GM12878 (cell line): Measurements from ENCODE around the gene LKAAEAR1. TPM values are rescaled to one million over a fixed set of nuclear protein-coding genes. Genes with fewer than 3 reads are reported as not detected.

Source experiments
- BCL11A ChIP-seq: IDR thresholded peaks from 2 replicates; pipeline ENCODE4 v1.6.1; 2011; ENCODE audit warnings: low read depth, low read length
- CBX3 ChIP-seq: fragments of 200-600 bp; sonication (generic); IDR thresholded peaks from 2 replicates; pipeline ENCODE4 v1.6.1; 2016; ENCODE audit warnings: low read depth, borderline replicate concordance
- EED ChIP-seq: sonication (generic); IDR thresholded peaks from 2 replicates; pipeline ENCODE4 v1.6.1; 2016; ENCODE audit warnings: antibody characterized with exemption, low read depth
- EP300 ChIP-seq, 2 experiments: fragments of 150-350 bp in 1 of 2; IDR thresholded peaks; 2 replicates each; pipeline ENCODE4 v1.6.1; 2011 to 2012; ENCODE audit warnings: low read depth in 2 of 2, low read length in 2 of 2, borderline replicate concordance in 1 of 2, improper control_type of control experiment in 1 of 2, inconsistent platforms in 1 of 2; ENCODE audit not compliant: control insufficient read depth in 1 of 2
- FOXK2 ChIP-seq: fragments of 450-650 bp; IDR thresholded peaks from 2 replicates; pipeline ENCODE4 v1.6.1; 2017; ENCODE audit warnings: mild to moderate bottlenecking, moderate library complexity
- GATAD2B ChIP-seq: fragments of 450-650 bp; conservative IDR thresholded peaks from 2 replicates; pipeline ENCODE4 v1.6.1; 2017; ENCODE audit warnings: low read depth, mild to moderate bottlenecking, moderate library complexity
- KAT2A ChIP-seq: conservative IDR thresholded peaks from 2 replicates; pipeline ENCODE4 v1.6.1; 2011; ENCODE audit warnings: low read depth, low read length; ENCODE audit not compliant: control insufficient read depth
- MEF2A ChIP-seq: IDR thresholded peaks from 2 replicates; pipeline ENCODE4 v1.6.1; 2011; ENCODE audit warnings: low read depth, mild to moderate bottlenecking, low read length, moderate library complexity; ENCODE audit not compliant: insufficient read depth
- MXI1 ChIP-seq: fragments of 150-350 bp; IDR thresholded peaks from 2 replicates; pipeline ENCODE4 v1.6.1; 2011; ENCODE audit warnings: low read depth, mild to moderate bottlenecking, inconsistent platforms, low read length, improper control_type of control experiment
- NBN ChIP-seq: fragments of 450-650 bp; IDR thresholded peaks from 2 replicates; pipeline ENCODE4 v1.6.1; 2016
- RUNX3 ChIP-seq: IDR thresholded peaks from 2 replicates; pipeline ENCODE4 v1.6.1; 2012; ENCODE audit warnings: low read length, inconsistent platforms
- SP1 ChIP-seq: IDR thresholded peaks from one replicate; pipeline ENCODE4 v1.6.1; 2011; ENCODE audit warnings: low read depth, low read length
- SREBF1 ChIP-seq: IDR thresholded peaks from 2 replicates; pipeline ENCODE4 v1.6.1; 2012; ENCODE audit warnings: mild to moderate bottlenecking, low read length
- TAF1 ChIP-seq: IDR thresholded peaks from 2 replicates; pipeline ENCODE4 v1.6.1; 2011; ENCODE audit warnings: mild to moderate bottlenecking, low read depth, low read length, borderline replicate concordance
- TCF12 ChIP-seq: IDR thresholded peaks from 2 replicates; pipeline ENCODE4 v1.6.1; 2011; ENCODE audit warnings: low read depth, mild to moderate bottlenecking, low read length
- TCF3 ChIP-seq: IDR thresholded peaks from 2 replicates; pipeline ENCODE4 v1.6.1; 2012; ENCODE audit warnings: low read depth, mild to moderate bottlenecking, low read length, borderline replicate concordance; ENCODE audit not compliant: insufficient read depth
- WRNIP1 ChIP-seq: IDR thresholded peaks from 2 replicates; pipeline ENCODE4 v1.6.1; 2011; ENCODE audit warnings: low read depth, low read length, improper control_type of control experiment, borderline replicate concordance
- ZNF207 ChIP-seq: fragments of 450-650 bp; IDR thresholded peaks from 2 replicates; pipeline ENCODE4 v1.6.1; 2014; ENCODE audit warnings: antibody characterized with exemption, mild to moderate bottlenecking, borderline replicate concordance
- ZNF274 ChIP-seq: IDR thresholded peaks from one replicate; pipeline ENCODE4 v1.8.0; 2011; ENCODE audit not compliant: insufficient read length, insufficient read depth
- ZSCAN29 ChIP-seq: fragments of 450-650 bp; IDR thresholded peaks from 2 replicates; pipeline ENCODE4 v1.6.1; 2017; ENCODE audit warnings: mild to moderate bottlenecking, moderate library complexity
- polyA plus RNA-seq, 11 experiments: library from polyadenylated mRNA; depleted of rRNA in 4 of 11; unstranded in 6 of 11; stranded (reverse) in 5 of 11; fragments of >200 nt; fragmentation: Nextera tagmentation in 4 of 11; fragmentation: Illumina TruSeq in 1 of 11; extraction: Ambion mirVana in 4 of 11; extraction: Trizol in 1 of 11; gene quantifications; 1 replicate in 1 of 11; 2 replicates in 10 of 11; pipeline versions ENCODE4 v1.2.1 to v1.2.3, GENCODE V29; 2011 to 2016; ENCODE audit warnings: inconsistent platforms in 2 of 11, missing spikeins in 2 of 11, low read depth in 1 of 11
- total RNA-seq, 4 experiments: library from RNA; depleted of rRNA in 3 of 4; stranded (reverse); fragments of >200 nt in 3 of 4; fragmentation: Illumina TruSeq in 1 of 4; extraction: Trizol in 1 of 4; gene quantifications; 2 replicates each; pipeline versions ENCODE4 v1.2.1 to v1.2.3, GENCODE V29; 2013 to 2021
- TF ChIP-seq, protein P1 (sequence below): IDR thresholded peaks from 2 replicates; pipeline ENCODE4 v1.6.1; 2012; ENCODE audit warnings: low read depth, low read length, improper control_type of control experiment
- TF ChIP-seq, protein P2 (sequence below): fragments of 150-350 bp; IDR thresholded peaks from 2 replicates; pipeline ENCODE4 v1.6.1; 2014; ENCODE audit warnings: mild to moderate bottlenecking, low read depth, low read length
- TF ChIP-seq, protein P3 (sequence below): fragments of 450-650 bp; formaldehyde crosslinking; IDR thresholded peaks from 2 replicates; pipeline ENCODE4 v1.4.0; 2020; ENCODE audit warnings: mild to moderate bottlenecking, moderate library complexity

LKAAEAR1 gene
- total and polyA plus RNA-seq, 10 of the 15 experiments (the other 5 are each of a cell fraction or from before 2014, with no cell fraction given): not detected

DNA sequence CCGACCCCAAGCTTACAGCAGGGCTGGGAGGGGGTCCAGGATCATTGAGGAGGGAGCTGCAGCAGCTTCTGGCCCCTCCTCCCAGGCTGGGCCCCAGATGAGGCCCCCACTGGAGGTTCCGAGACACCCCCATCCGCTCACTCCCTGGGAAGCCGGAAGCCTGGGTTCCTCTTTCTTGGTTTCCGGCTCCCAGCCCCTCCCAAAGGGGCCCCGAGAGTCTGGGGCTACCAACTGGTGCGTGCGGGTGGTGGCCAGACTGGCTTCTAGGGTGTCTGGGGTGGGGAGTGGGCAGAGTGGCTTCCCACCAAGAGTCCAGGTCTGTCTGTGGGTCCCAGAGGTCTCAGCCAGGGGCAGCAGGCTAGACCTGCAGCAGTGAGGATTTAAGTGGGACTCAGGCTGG lies 7.1 kb downstream of the LKAAEAR1 start (continued):
- TF ChIP-seq CBX3 (no peak), KAT2A (no peak), BCL11A (0 out of 2 replicates have a peak, but pooled peaks have one; percentile 17), TCF12 (no peak), GATAD2B (peak; percentile 68), FOXK2 (no peak), ZNF207 (no peak), SREBF1 (no peak), EP300 (IDR thresholded peaks at IDR 0.05; ENCODE audit: borderline replicate concordance in 1 of 2, control insufficient read depth in 1 of 2, low read depth in 2 of 2, low read length in 2 of 2) (peak; percentile 16 to 54; a peak in 1 of 4 replicates), WRNIP1 (no peak), EED (peak; percentile 83), NBN (peak; percentile 51; the same call in 1 of the 2 replicates), TAF1 (0 out of 2 replicates have a peak, but pooled peaks have one; percentile 39), ZNF274 (no peak), RUNX3 (peak; percentile 64), MEF2A (0 out of 2 replicates have a peak, but pooled peaks have one; percentile 13), SP1 (peak; percentile 65), TCF3 (0 out of 2 replicates have a peak, but pooled peaks have one; percentile 20), ZSCAN29 (no peak), MXI1 (peak; percentile 78)
- TF ChIP-seq, protein P1, sequence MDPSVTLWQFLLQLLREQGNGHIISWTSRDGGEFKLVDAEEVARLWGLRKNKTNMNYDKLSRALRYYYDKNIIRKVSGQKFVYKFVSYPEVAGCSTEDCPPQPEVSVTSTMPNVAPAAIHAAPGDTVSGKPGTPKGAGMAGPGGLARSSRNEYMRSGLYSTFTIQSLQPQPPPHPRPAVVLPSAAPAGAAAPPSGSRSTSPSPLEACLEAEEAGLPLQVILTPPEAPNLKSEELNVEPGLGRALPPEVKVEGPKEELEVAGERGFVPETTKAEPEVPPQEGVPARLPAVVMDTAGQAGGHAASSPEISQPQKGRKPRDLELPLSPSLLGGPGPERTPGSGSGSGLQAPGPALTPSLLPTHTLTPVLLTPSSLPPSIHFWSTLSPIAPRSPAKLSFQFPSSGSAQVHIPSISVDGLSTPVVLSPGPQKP: peak; percentile 43; the same call in 1 of the 2 replicates
- TF ChIP-seq, protein P2, sequence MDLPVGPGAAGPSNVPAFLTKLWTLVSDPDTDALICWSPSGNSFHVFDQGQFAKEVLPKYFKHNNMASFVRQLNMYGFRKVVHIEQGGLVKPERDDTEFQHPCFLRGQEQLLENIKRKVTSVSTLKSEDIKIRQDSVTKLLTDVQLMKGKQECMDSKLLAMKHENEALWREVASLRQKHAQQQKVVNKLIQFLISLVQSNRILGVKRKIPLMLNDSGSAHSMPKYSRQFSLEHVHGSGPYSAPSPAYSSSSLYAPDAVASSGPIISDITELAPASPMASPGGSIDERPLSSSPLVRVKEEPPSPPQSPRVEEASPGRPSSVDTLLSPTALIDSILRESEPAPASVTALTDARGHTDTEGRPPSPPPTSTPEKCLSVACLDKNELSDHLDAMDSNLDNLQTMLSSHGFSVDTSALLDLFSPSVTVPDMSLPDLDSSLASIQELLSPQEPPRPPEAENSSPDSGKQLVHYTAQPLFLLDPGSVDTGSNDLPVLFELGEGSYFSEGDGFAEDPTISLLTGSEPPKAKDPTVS: no peak
- TF ChIP-seq, protein P3, sequence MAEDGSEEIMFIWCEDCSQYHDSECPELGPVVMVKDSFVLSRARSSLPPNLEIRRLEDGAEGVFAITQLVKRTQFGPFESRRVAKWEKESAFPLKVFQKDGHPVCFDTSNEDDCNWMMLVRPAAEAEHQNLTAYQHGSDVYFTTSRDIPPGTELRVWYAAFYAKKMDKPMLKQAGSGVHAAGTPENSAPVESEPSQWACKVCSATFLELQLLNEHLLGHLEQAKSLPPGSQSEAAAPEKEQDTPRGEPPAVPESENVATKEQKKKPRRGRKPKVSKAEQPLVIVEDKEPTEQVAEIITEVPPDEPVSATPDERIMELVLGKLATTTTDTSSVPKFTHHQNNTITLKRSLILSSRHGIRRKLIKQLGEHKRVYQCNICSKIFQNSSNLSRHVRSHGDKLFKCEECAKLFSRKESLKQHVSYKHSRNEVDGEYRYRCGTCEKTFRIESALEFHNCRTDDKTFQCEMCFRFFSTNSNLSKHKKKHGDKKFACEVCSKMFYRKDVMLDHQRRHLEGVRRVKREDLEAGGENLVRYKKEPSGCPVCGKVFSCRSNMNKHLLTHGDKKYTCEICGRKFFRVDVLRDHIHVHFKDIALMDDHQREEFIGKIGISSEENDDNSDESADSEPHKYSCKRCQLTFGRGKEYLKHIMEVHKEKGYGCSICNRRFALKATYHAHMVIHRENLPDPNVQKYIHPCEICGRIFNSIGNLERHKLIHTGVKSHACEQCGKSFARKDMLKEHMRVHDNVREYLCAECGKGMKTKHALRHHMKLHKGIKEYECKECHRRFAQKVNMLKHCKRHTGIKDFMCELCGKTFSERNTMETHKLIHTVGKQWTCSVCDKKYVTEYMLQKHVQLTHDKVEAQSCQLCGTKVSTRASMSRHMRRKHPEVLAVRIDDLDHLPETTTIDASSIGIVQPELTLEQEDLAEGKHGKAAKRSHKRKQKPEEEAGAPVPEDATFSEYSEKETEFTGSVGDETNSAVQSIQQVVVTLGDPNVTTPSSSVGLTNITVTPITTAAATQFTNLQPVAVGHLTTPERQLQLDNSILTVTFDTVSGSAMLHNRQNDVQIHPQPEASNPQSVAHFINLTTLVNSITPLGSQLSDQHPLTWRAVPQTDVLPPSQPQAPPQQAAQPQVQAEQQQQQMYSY (CRISPR knock-in tag): no peak
